ENCODE results near the gene CABP4.

GRCh38 chr11:67499808-67500483 is 44.8 kb downstream of the CABP4 start:
- TF ChIP-seq CTCF (IDR thresholded peaks at IDR 0.05) (no peak), POLR2A (IDR thresholded peaks at IDR 0.05) (no peak)

Measured in uterus (tissue), 2 donors.